NCI-H2081 (cell line): ENCODE measurements around the gene AMOTL1.
A peak's percentile ranks its signal among the peaks of the same experiment; 100 is the strongest.
"Not testable (repeated sequence)": the region's sequence is repeated elsewhere in the genome, so short reads cannot be mapped to it uniquely, and the experiment has no call there.

Source experiments
- DNase-seq, 2 experiments: peaks; one replicate each; lab custom pipeline; 2025; lab: John Stamatoyannopoulos, UW

The AMOTL1 gene

GRCh38 chr11:94791942-94792341 lies 23.8 kb downstream of the AMOTL1 start:
- DNase-seq = not testable (repeated sequence)

GRCh38 chr11:94792451-94792850 lies 24.3 kb downstream of the AMOTL1 start:
- DNase-seq = no peak

- no peak for DNase-seq
Measured at GRCh38 chr11:94793002-94793401, 24.8 kb downstream of the AMOTL1 start.

DNA sequence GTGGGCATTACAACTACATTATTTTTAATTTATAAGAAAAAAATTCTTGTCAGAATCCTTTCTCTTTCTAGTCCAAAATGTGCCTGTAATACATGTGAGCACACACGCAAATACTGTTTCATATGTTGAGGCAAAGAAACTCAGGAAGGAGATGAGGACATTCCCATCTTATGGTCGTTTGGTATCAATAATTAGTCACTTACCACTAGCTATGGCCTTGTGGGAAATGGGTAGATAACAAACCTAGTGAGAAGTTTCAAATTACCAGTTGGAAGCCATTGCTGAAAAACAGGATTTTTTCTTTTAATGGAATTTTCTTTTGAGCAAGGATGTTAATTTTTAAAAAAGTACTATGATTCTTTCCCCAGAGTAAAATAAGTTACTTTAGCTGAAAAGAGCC lies 25.7 kb downstream of the AMOTL1 start:
- no peak for DNase-seq

GRCh38 chr11:94794287-94795168 lies 26.4 kb downstream of the AMOTL1 start:
- DNase-seq = peak in 1 of 2 experiments; percentile 38

- no peak for DNase-seq
Measured at GRCh38 chr11:94795476-94796189, 27.5 kb downstream of the AMOTL1 start.

DNA sequence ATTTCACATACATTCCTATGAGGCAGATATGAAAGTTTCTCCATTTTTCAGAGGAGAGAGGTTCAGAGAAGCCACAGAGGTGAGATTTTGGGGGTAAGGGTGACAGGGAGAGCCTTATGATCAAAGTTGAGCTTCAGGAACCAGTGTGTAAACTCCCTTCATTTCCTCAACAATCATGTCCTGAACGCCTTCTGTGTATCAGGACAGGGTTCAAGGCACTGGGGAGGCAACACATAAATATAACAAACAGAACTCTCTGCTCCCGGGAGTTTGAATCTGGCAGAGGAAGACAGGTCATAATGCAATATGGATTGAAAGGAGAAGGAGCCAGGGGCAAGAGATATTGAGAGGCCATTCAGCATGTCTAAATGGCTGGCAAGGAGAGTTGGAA lies 28.0 kb downstream of the AMOTL1 start:
- DNase-seq = no peak

GRCh38 chr11:94796863-94797262 lies 28.7 kb downstream of the AMOTL1 start:
- no peak for DNase-seq

- DNase-seq = no peak
Measured at GRCh38 chr11:94799726-94800125, 31.6 kb downstream of the AMOTL1 start.

- DNase-seq = no peak
Measured at GRCh38 chr11:94800414-94800813, 32.3 kb downstream of the AMOTL1 start.

DNA sequence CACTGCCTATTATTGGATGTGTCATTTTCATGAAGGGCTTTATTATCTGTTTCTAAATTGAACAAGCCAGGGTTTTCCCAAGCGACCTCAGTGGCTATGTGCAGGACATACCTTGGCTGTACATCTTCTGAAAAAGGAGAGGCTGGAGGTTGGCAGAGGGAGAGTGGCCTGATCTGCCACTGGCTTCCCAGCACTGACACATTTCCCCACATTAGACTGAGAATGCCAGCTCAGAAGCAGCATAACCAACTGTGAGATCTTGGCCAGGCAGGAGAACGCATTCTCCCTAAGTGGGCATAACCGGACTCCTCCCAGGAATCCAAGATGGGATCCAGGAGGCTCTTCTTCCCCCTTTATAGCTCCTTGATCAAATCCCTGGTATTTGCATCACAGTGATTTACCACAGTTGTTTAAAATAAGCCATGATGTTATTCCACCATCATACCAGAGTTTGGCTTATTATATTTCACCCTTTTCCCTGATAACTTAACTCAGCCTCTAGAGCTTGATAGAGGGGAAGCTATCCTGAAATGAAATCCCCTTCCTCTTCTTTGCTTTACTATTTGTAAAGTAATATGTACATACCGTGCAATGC lies 33.8 kb downstream of the AMOTL1 start:
- DNase-seq = no peak

DNA sequence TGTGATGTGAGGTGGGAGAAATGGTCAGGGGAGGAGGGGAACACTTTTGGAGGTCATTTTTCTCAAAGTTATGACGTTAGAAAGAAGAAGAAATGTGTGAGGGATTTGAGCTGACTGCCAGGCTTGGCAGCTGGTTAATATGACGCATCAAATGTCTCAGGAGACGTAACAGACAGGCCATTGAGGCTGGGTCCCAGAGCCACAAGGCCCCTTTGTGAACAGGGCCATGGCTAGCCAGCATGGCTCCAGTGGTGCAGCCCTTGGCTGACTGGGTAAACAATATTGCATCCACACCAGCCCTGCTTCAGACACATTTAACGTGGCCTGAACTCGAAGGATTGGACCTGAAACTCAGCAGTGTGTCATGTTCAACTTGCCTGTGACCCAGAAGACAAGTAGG lies 34.3 kb downstream of the AMOTL1 start:
- no peak for DNase-seq

DNA sequence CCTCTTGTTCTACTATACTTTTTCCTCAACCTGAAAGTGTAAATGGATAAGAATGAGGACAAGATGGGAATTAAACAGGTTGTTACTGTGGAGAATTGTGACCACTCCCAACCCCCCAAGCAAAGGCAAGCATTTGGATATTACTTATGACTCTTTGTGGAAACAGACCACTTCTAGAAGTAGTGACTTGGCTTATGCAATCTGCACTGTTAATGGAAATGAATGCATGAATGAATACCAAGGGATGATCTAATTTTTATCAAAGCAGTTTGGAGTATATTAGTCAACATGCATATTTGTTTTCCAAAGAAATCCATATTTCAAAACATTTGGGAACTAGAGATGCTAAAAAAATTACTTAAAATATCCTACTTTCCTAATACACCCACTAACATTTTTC lies 35.3 kb downstream of the AMOTL1 start:
- DNase-seq = no peak

GRCh38 chr11:94804874-94805273 lies 36.7 kb downstream of the AMOTL1 start:
- DNase-seq = no peak

- DNase-seq = no peak
Measured at GRCh38 chr11:94806014-94806413, 37.9 kb downstream of the AMOTL1 start.

- no peak for DNase-seq
Measured at GRCh38 chr11:94806419-94806818, 38.3 kb downstream of the AMOTL1 start.

- DNase-seq = no peak
Measured at GRCh38 chr11:94809251-94809650, 41.1 kb downstream of the AMOTL1 start.

DNA sequence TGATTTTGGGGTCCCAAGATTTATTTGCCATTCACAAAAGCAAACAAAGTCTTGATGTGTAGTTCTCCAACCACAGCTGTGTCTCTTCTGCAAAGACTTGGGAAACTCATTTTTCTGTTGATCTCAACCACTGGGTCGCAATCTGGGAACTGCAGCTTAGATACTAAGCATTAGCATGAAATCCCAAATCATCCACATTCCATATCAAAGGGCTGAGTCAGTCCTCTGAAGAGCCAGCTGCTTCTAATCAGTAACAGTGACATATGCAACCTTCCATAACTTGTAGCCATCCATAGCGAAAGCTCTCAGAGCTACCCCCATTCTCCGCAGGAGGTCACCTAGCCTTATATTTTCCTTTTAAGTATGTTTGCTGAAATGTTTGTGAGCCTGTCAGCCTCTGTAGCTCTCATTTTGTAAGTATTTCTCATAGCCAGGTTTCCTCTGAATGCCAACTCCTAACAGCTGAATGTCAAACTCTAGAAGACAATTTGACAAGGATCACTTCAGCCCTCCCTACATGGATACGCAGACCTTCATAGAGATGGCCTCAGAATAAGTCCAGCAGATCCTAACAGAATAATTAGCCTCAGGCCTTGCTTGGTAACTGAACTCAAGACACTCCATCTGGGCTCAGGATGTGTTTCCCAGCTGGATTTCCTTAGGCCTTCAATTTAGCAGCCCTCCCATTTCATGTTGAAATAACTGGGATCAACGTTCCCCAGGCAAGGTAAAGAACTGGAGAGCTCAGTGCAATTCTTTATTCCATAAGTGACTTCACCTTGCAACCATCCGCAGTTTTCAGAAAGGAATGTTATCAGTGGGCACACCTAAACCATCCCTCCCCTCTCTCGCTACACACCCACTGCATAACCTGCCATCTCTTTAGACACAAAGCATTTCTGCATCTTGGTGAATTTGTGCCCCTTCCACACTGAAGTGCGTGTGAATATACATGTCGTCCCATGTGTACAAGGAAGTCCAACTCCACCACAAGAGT lies 44.9 kb downstream of the AMOTL1 start:
- DNase-seq = not testable (repeated sequence)

DNA sequence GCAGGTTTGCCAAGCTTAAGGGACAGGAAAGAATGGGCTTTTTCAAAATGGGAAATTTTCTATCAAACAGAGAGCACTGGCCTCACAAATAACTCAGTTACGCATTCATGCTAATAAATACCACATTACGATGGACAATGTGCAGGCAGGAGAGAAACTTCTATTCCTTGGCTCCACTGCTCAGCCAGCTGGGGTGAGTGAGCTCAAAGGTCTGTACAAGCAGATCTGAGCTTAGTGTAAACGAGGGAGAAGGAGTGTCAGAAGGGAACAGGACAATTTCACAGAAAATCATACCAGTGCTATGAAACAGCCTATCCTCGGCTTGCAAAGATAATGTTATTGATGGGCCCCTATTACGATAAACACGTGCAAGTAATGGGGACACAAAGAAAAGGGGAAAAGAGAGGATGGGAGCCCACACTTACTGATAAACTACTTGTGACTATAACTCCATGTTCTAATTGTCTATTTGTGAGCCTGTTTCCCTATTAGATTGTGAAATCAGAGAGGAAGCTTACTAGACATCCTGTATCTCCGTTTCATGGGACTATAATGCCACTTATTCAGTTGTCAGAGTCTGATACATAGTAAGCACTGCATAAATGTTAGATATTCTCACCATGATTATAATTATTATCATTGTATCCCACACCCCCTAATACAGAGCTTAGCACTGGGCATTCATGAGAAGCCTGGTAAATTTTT lies 46.3 kb downstream of the AMOTL1 start:
- DNase-seq = no peak

- peak; percentile 1 to 29 for DNase-seq
Measured at GRCh38 chr11:94815705-94816344, 47.7 kb downstream of the AMOTL1 start.

DNA sequence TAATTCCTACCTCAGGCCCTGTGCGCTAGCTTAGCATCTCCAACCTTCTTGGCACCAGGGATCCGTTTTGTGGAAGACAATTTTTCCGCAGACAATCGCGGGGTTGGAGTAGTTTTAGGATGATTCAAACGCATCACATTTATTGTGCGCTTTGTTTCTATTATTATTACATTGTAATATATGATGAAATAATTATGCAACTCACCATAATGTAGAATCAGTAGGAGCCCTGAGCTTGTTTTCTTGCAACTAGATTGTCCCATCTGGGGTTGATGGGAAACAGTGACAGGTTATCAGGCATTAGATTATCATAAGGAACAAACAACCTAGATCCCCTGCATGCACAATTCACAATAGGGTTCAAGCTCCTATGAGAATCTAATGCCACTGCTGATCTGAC lies 52.3 kb downstream of the AMOTL1 start:
- no peak for DNase-seq
